ENCODE data around the gene HBM.
"Not testable (repeated sequence)": the region's sequence is repeated elsewhere in the genome, so short reads cannot be mapped to it uniquely, and the experiment has no call there.

Gene HBM

DNA sequence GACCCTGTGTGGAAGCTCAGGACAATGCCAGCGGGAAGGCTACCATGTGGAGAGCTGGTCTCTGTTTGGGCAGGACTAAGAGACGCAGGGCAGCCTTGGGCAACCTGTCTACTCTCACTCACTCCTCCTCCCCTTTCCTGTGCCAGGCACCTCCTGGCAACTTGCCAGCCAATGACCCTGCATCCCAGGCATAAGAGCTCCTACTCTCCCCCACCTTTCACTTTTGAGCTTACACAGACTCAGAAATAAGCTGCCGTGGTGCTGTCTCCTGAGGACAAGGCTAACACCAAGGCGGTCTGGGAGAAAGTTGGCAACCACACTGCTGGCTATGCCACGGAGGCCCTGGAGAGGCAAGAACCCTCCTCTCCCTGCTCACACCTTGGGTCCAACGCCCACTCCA, 2.6 kb downstream of the HBM start:
- Mint-ChIP-seq H3K27me3 (peaks cover 83% of the 10 kb centered on the region), H3K36me3 (no peaks in the 10 kb centered on the region), H3K4me1 (peaks cover 11% of the 10 kb centered on the region), H3K4me3 (no peak overlapping the region), H3K9me3 (no peaks in the 10 kb centered on the region), H3K27ac (no peak overlapping the region)
- no peak for DNase-seq
- CTCF ChIA-PET: interaction anchor here (1.2 to 1.6 kb wide), 2 partner anchors 13 to 51 kb away, joined by 3 to 4 read pairs; no protein-coding TSS in a partner anchor

DNA sequence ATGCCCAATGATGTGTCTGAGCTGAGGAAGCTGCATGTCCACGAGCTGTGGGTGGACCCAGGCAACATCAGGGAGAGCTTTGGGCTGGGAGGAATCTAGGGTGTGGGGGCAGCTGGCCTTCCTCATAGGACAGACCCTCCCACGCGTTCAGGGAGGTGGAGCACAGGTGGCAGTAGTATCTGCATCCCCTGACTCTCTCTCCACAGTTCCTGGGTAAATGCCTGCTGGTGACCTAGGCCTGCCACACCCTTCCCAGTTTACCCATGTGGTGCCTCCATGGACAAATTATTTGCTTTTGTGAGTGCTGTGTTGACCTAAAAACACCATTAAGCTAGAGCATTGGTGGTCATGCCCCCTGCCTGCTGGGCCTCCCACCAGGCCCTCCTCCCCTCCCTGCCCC, 3.2 kb downstream of the HBM start:
- peaks cover 84% of the 10 kb centered on the region for H3K27me3 Mint-ChIP-seq
- no peaks in the 10 kb centered on the region for H3K36me3 Mint-ChIP-seq
- no peak overlapping the region for H3K4me3 Mint-ChIP-seq
- H3K9me3 Mint-ChIP-seq: no peaks in the 10 kb centered on the region
- no peak overlapping the region for H3K27ac Mint-ChIP-seq
- no peak for DNase-seq
- peaks cover 13% of the 10 kb centered on the region for H3K4me1 Mint-ChIP-seq
- CTCF ChIA-PET: interaction anchor here (1.6 kb wide), 1 partner anchor 12 kb away, joined by 3 read pairs; no protein-coding TSS in a partner anchor

DNA sequence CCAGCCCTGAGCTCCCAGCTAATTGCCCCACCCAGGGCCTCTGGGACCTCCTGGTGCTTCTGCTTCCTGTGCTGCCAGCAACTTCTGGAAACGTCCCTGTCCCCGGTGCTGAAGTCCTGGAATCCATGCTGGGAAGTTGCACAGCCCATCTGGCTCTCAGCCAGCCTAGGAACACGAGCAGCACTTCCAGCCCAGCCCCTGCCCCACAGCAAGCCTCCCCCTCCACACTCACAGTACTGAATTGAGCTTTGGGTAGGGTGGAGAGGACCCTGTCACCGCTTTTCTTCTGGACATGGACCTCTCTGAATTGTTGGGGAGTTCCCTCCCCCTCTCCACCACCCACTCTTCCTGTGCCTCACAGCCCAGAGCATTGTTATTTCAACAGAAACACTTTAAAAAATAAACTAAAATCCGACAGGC, 4.3 kb downstream of the HBM start:
- H3K27ac Mint-ChIP-seq, H3K4me3 Mint-ChIP-seq, H3K36me3 Mint-ChIP-seq, H3K9me3 Mint-ChIP-seq: not testable (repeated sequence)
- CTCF ChIA-PET: interaction anchor here (1.6 kb wide), 1 partner anchor 11 kb away, joined by 3 read pairs; no protein-coding TSS in a partner anchor
- DNase-seq: peak; percentile 26
- H3K27me3 Mint-ChIP-seq: peaks cover 91% of the 10 kb centered on the region
- peaks cover 21% of the 10 kb centered on the region for H3K4me1 Mint-ChIP-seq

DNA sequence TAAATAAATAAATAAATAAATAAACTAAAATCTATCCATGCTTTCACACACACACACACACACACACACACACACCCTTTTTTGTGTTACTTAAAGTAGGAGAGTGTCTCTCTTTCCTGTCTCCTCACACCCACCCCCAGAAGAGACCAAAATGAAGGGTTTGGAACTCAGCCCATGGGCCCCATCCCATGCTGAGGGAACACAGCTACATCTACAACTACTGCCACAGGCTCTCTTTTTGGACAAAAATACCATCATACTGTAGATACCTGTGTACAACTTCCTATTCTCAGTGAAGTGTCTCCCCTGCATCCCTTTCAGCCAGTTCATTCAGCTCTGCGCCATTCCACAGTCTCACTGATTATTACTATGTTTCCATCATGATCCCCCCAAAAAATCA, 5.0 kb downstream of the HBM start:
- H3K4me3 Mint-ChIP-seq: no peak overlapping the region
- CTCF ChIA-PET: no interaction called here

DNA sequence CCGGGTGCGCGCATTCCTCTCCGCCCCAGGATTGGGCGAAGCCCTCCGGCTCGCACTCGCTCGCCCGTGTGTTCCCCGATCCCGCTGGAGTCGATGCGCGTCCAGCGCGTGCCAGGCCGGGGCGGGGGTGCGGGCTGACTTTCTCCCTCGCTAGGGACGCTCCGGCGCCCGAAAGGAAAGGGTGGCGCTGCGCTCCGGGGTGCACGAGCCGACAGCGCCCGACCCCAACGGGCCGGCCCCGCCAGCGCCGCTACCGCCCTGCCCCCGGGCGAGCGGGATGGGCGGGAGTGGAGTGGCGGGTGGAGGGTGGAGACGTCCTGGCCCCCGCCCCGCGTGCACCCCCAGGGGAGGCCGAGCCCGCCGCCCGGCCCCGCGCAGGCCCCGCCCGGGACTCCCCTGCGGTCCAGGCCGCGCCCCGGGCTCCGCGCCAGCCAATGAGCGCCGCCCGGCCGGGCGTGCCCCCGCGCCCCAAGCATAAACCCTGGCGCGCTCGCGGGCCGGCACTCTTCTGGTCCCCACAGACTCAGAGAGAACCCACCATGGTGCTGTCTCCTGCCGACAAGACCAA, 6.7 kb downstream of the HBM start, which contains the start of gene HBA2:
Gene HBA2 (plus strand): TSS at position 503 of the 568 bp plus-strand sequence. CDS start 37 bp downstream, at position 540.
- H3K27ac Mint-ChIP-seq, DNase-seq, CTCF ChIA-PET, H3K36me3 Mint-ChIP-seq, H3K9me3 Mint-ChIP-seq: not testable (repeated sequence)
- H3K4me1 Mint-ChIP-seq: peaks cover 23% of the 10 kb centered on the region
- peaks cover 85% of the 10 kb centered on the region for H3K27me3 Mint-ChIP-seq
- H3K4me3 Mint-ChIP-seq: peak within 1 kb of the TSS; percentile 31

More for the DNA sequence above, 5.0 kb downstream of the HBM start:
- H3K36me3 Mint-ChIP-seq: no peaks in the 10 kb centered on the region
- H3K27me3 Mint-ChIP-seq: peaks cover 91% of the 10 kb centered on the region
- H3K27ac Mint-ChIP-seq: no peak overlapping the region
- peaks cover 26% of the 10 kb centered on the region for H3K4me1 Mint-ChIP-seq
- H3K9me3 Mint-ChIP-seq: no peaks in the 10 kb centered on the region
- DNase-seq: no peak

DNA sequence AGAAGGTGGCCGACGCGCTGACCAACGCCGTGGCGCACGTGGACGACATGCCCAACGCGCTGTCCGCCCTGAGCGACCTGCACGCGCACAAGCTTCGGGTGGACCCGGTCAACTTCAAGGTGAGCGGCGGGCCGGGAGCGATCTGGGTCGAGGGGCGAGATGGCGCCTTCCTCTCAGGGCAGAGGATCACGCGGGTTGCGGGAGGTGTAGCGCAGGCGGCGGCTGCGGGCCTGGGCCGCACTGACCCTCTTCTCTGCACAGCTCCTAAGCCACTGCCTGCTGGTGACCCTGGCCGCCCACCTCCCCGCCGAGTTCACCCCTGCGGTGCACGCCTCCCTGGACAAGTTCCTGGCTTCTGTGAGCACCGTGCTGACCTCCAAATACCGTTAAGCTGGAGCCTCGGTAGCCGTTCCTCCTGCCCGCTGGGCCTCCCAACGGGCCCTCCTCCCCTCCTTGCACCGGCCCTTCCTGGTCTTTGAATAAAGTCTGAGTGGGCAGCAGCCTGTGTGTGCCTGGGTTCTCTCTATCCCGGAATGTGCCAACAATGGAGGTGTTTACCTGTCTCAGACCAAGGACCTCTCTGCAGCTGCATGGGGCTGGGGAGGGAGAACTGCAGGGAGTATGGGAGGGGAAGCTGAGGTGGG, 7.6 kb downstream of the HBM start:
- Mint-ChIP-seq H3K4me3 (peak overlapping the region; percentile 31), H3K27me3 (peaks cover 85% of the 10 kb centered on the region), H3K4me1 (peaks cover 27% of the 10 kb centered on the region)
- CTCF ChIA-PET, DNase-seq, H3K36me3 Mint-ChIP-seq, H3K9me3 Mint-ChIP-seq, H3K27ac Mint-ChIP-seq: not testable (repeated sequence)

DNA sequence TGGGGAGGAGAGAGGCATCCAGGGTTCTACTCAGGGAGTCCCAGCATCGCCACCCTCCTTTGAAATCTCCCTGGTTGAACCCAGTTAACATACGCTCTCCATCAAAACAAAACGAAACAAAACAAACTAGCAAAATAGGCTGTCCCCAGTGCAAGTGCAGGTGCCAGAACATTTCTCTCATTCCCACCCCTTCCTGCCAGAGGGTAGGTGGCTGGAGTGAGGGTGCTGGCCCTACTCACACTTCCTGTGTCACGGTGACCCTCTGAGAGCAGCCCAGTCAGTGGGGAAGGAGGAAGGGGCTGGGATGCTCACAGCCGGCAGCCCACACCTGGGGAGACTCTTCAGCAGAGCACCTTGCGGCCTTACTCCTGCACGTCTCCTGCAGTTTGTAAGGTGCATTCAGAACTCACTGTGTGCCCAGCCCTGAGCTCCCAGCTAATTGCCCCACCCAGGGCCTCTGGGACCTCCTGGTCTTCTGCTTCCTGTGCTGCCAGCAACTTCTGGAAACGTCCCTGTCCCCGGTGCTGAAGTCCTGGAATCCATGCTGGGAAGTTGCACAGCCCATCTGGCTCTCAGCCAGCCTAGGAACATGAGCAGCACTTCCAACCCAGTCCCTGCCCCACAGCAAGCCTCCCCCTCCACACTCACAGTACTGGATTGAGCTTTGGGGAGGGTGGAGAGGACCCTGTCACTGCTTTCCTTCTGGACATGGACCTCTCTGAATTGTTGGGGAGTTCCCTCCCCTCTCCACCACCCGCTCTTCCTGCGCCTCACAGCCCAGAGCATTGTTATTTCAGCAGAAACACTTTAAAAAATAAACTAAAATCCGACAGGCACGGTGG, 8.4 kb downstream of the HBM start:
- H3K36me3 Mint-ChIP-seq, H3K4me3 Mint-ChIP-seq, CTCF ChIA-PET, H3K9me3 Mint-ChIP-seq, DNase-seq, H3K27ac Mint-ChIP-seq: not testable (repeated sequence)
- Mint-ChIP-seq H3K4me1 (peaks cover 27% of the 10 kb centered on the region), H3K27me3 (peaks cover 85% of the 10 kb centered on the region)

DNA sequence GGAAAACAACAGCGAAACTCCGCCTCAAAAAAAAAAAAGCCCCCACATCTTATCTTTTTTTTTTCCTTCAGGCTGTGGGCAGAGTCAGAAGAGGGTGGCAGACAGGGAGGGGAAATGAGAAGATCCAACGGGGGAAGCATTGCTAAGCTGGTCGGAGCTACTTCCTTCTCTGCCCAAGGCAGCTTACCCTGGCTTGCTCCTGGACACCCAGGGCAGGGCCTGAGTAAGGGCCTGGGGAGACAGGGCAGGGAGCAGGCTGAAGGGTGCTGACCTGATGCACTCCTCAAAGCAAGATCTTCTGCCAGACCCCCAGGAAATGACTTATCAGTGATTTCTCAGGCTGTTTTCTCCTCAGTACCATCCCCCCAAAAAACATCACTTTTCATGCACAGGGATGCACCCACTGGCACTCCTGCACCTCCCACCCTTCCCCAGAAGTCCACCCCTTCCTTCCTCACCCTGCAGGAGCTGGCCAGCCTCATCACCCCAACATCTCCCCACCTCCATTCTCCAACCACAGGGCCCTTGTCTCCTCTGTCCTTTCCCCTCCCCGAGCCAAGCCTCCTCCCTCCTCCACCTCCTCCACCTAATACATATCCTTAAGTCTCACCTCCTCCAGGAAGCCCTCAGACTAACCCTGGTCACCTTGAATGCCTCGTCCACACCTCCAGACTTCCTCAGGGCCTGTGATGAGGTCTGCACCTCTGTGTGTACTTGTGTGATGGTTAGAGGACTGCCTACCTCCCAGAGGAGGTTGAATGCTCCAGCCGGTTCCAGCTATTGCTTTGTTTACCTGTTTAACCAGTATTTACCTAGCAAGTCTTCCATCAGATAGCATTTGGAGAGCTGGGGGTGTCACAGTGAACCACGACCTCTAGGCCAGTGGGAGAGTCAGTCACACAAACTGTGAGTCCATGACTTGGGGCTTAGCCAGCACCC, 9.5 kb downstream of the HBM start:
- Mint-ChIP-seq H3K9me3 (no peaks in the 10 kb centered on the region), H3K4me3 (peak overlapping the region; percentile 27), H3K36me3 (no peaks in the 10 kb centered on the region), H3K27ac (peak overlapping the region; percentile 33), H3K4me1 (peaks cover 29% of the 10 kb centered on the region), H3K27me3 (peaks cover 85% of the 10 kb centered on the region)
- no peak for DNase-seq
- CTCF ChIA-PET: no interaction called here

DNA sequence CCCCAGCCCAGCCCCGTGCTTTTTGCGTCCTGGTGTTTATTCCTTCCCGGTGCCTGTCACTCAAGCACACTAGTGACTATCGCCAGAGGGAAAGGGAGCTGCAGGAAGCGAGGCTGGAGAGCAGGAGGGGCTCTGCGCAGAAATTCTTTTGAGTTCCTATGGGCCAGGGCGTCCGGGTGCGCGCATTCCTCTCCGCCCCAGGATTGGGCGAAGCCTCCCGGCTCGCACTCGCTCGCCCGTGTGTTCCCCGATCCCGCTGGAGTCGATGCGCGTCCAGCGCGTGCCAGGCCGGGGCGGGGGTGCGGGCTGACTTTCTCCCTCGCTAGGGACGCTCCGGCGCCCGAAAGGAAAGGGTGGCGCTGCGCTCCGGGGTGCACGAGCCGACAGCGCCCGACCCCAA, 10.2 kb downstream of the HBM start:
- CTCF ChIA-PET, H3K9me3 Mint-ChIP-seq, H3K4me3 Mint-ChIP-seq, DNase-seq, H3K27ac Mint-ChIP-seq, H3K36me3 Mint-ChIP-seq: not testable (repeated sequence)
- peaks cover 31% of the 10 kb centered on the region for H3K4me1 Mint-ChIP-seq
- peaks cover 85% of the 10 kb centered on the region for H3K27me3 Mint-ChIP-seq

DNA sequence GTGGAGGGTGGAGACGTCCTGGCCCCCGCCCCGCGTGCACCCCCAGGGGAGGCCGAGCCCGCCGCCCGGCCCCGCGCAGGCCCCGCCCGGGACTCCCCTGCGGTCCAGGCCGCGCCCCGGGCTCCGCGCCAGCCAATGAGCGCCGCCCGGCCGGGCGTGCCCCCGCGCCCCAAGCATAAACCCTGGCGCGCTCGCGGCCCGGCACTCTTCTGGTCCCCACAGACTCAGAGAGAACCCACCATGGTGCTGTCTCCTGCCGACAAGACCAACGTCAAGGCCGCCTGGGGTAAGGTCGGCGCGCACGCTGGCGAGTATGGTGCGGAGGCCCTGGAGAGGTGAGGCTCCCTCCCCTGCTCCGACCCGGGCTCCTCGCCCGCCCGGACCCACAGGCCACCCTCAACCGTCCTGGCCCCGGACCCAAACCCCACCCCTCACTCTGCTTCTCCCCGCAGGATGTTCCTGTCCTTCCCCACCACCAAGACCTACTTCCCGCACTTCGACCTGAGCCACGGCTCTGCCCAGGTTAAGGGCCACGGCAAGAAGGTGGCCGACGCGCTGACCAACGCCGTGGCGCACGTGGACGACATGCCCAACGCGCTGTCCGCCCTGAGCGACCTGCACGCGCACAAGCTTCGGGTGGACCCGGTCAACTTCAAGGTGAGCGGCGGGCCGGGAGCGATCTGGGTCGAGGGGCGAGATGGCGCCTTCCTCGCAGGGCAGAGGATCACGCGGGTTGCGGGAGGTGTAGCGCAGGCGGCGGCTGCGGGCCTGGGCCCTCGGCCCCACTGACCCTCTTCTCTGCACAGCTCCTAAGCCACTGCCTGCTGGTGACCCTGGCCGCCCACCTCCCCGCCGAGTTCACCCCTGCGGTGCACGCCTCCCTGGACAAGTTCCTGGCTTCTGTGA, 11.0 kb downstream of the HBM start, which contains the start of gene HBA1:
Gene HBA1 (plus strand): TSS at position 204 of the 906 bp plus-strand sequence. CDS start 37 bp downstream, at position 241.
- Mint-ChIP-seq H3K4me1 (peaks cover 30% of the 10 kb centered on the region), H3K4me3 (peak within 1 kb of the TSS; percentile 10), H3K27me3 (peaks cover 83% of the 10 kb centered on the region)
- H3K27ac Mint-ChIP-seq, H3K36me3 Mint-ChIP-seq, H3K9me3 Mint-ChIP-seq, CTCF ChIA-PET: not testable (repeated sequence)
- peak; percentile 43 for DNase-seq

DNA sequence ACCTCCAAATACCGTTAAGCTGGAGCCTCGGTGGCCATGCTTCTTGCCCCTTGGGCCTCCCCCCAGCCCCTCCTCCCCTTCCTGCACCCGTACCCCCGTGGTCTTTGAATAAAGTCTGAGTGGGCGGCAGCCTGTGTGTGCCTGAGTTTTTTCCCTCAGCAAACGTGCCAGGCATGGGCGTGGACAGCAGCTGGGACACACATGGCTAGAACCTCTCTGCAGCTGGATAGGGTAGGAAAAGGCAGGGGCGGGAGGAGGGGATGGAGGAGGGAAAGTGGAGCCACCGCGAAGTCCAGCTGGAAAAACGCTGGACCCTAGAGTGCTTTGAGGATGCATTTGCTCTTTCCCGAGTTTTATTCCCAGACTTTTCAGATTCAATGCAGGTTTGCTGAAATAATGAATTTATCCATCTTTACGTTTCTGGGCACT, 11.6 kb downstream of the HBM start:
- peak overlapping the region; percentile 10 for H3K4me3 Mint-ChIP-seq
- H3K4me1 Mint-ChIP-seq: peaks cover 30% of the 10 kb centered on the region
- no peaks in the 10 kb centered on the region for H3K36me3 Mint-ChIP-seq
- peaks cover 80% of the 10 kb centered on the region for H3K27me3 Mint-ChIP-seq
- H3K9me3 Mint-ChIP-seq: no peaks in the 10 kb centered on the region
- CTCF ChIA-PET: no interaction called here
- no peak overlapping the region for H3K27ac Mint-ChIP-seq
- no peak for DNase-seq

DNA sequence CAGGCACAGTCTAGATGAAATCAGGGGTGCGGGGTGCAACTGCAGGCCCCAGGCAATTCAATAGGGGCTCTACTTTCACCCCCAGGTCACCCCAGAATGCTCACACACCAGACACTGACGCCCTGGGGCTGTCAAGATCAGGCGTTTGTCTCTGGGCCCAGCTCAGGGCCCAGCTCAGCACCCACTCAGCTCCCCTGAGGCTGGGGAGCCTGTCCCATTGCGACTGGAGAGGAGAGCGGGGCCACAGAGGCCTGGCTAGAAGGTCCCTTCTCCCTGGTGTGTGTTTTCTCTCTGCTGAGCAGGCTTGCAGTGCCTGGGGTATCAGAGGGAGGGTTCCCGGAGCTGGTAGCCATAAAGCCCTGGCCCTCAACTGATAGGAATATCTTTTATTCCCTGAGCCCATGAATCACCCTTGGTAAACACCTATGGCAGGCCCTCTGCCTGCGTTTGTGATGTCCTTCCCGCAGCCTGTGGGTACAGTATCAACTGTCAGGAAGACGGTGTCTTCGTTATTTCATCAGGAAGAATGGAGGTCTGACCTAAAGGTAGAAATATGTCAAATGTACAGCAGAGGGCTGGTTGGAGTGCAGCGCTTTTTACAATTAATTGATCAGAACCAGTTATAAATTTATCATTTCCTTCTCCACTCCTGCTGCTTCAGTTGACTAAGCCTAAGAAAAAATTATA, 12.3 kb downstream of the HBM start:
- H3K36me3 Mint-ChIP-seq: no peaks in the 10 kb centered on the region
- H3K4me3 Mint-ChIP-seq: peak overlapping the region; percentile 10
- no peaks in the 10 kb centered on the region for H3K9me3 Mint-ChIP-seq
- CTCF ChIA-PET: no interaction called here
- H3K4me1 Mint-ChIP-seq: peaks cover 30% of the 10 kb centered on the region
- DNase-seq: no peak
- peaks cover 79% of the 10 kb centered on the region for H3K27me3 Mint-ChIP-seq
- H3K27ac Mint-ChIP-seq: no peak overlapping the region

Measured in activated naive CD4-positive, alpha-beta T cell treated with anti-CD3 and anti-CD28 coated beads, Interleukin-2, amount 10 ng/mL, durations not matched to agents 7 days and 5 days (primary cell).